DND-41 (cell line): ENCODE measurements around the gene NRG3.

Source experiments
- ATAC-seq: fragments of 200-7000 bp; cut with Tn5 transposase; 3 replicates; pipeline ENCODE4 v1.9.1; 2021; ENCODE audit warnings: low read depth; ENCODE audit not compliant: insufficient read depth
- DNase-seq: peaks from one replicate; pipeline ENCODE4 v3.0.0-alpha.2; 2020
- H2AFZ ChIP-seq: 2 replicates; pipeline ENCODE4 v1.6.0; 2012; ENCODE audit warnings: low read depth, low read length
- H3K27ac ChIP-seq: 2 replicates; pipeline ENCODE4 v1.5.1; 2012; ENCODE audit warnings: low read length, inconsistent platforms
- H3K27me3 ChIP-seq: fragments of 200-600 bp; sonication (generic); 2 replicates; pipeline ENCODE4 v1.6.0; 2012; ENCODE audit warnings: low read length, mild to moderate bottlenecking, inconsistent platforms; ENCODE audit not compliant: insufficient read depth, poor library complexity
- H3K36me3 ChIP-seq: 2 replicates; pipeline ENCODE4 v1.5.1; 2012; ENCODE audit warnings: low read length, inconsistent platforms; ENCODE audit not compliant: insufficient read depth
- H3K4me1 ChIP-seq: 2 replicates; pipeline ENCODE4 v1.5.1; 2012; ENCODE audit warnings: mild to moderate bottlenecking, low read length; ENCODE audit not compliant: insufficient read depth
- H3K4me2 ChIP-seq: 2 replicates; pipeline ENCODE4 v1.6.0; 2012; ENCODE audit warnings: mild to moderate bottlenecking, moderate library complexity, low read length, inconsistent platforms; ENCODE audit not compliant: insufficient read depth
- H3K4me3 ChIP-seq, 2 experiments: fragments of 200-600 bp in 1 of 2; shearing (Covaris generic) in 1 of 2; 2 replicates each; pipeline ENCODE4 v1.5.1; 2012 to 2016; ENCODE audit warnings: inconsistent platforms in 2 of 2, low read length in 2 of 2, mild to moderate bottlenecking in 2 of 2, low read depth in 1 of 2, moderate library complexity in 1 of 2
- H3K79me2 ChIP-seq: 2 replicates; pipeline ENCODE4 v1.6.0; 2012; ENCODE audit warnings: low read length, inconsistent platforms; ENCODE audit not compliant: insufficient read depth
- H3K9ac ChIP-seq: 2 replicates; pipeline ENCODE4 v1.6.0; 2012; ENCODE audit warnings: low read depth, mild to moderate bottlenecking, inconsistent platforms, low read length, moderate library complexity
- H3K9me3 ChIP-seq: 2 replicates; pipeline ENCODE4 v1.5.1; 2012; ENCODE audit warnings: low read length, moderate library complexity, mild to moderate bottlenecking, inconsistent platforms; ENCODE audit not compliant: insufficient read depth, severe bottlenecking
- H4K20me1 ChIP-seq: 2 replicates; pipeline ENCODE4 v1.6.0; 2012; ENCODE audit warnings: low read length; ENCODE audit not compliant: insufficient read depth
- CTCF ChIP-seq: IDR thresholded peaks from 2 replicates; pipeline ENCODE4 v1.5.1; 2012; ENCODE audit warnings: borderline replicate concordance, low read length, moderate library complexity, mild to moderate bottlenecking; ENCODE audit not compliant: poor library complexity, severe bottlenecking; ENCODE audit errors: extremely low read depth
- EZH2 ChIP-seq: IDR thresholded peaks from 3 replicates; pipeline ENCODE4 v1.6.1; 2012; ENCODE audit warnings: borderline replicate concordance, low read depth, mild to moderate bottlenecking, moderate library complexity, low read length, inconsistent platforms; ENCODE audit not compliant: severe bottlenecking

NRG3 gene

DNA sequence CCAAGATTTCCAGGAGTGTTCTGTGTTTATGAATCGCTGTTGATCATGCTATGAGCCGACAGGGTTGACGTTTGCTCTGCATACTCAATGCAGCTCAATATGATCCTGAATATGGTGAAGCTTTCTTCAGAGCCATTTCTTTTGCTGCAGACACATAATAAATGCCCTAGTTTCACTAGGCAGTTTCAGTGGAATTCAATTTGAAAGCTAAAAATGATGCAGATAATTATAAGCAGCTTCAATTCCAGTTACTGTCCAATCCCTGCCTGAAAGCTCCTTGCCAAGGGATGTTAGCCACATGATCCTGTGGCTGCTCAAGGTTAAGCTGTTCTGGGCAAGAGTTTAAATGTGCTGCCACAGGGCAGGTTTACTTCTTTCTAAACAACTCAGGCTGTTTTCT, 805.6 kb downstream of the NRG3 start:
- Histone ChIP-seq H4K20me1 (no peaks in the 10 kb centered on the region), H3K27ac (no peak overlapping the region), H3K9me3 (no peaks in the 10 kb centered on the region), H3K4me3 (no peak overlapping the region), H3K4me1 (no peaks in the 10 kb centered on the region), H3K9ac (no peak overlapping the region), H3K4me2 (no peak overlapping the region), H3K27me3 (no peaks in the 10 kb centered on the region), H2AFZ (no peak overlapping the region), H3K36me3 (no peaks in the 10 kb centered on the region), H3K79me2 (no peaks in the 10 kb centered on the region)
- no peak for ATAC-seq
- no peak for DNase-seq
- no peak for TF ChIP-seq EZH2
- no peak for TF ChIP-seq CTCF

DNA sequence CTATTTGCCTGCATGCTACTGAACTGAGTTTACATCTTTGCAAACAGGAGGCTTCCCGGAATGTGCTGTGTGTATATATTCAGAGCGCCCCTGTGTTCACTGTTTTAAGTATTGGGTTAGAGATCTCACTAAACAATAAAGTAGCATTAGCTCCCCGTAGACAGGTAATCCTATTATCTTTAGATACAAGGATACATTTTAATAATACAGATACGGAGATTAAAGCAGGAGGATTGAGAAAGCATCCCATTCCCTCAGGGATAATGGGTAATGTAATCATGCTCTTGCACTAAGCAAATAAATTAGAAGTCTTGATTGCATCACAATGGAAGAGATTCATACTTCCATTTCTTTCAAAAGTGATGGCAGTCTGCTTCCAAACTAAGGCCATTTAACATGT, 809.0 kb downstream of the NRG3 start:
- DNase-seq: no peak
- TF ChIP-seq EZH2: no peak
- no peak for TF ChIP-seq CTCF

DNA sequence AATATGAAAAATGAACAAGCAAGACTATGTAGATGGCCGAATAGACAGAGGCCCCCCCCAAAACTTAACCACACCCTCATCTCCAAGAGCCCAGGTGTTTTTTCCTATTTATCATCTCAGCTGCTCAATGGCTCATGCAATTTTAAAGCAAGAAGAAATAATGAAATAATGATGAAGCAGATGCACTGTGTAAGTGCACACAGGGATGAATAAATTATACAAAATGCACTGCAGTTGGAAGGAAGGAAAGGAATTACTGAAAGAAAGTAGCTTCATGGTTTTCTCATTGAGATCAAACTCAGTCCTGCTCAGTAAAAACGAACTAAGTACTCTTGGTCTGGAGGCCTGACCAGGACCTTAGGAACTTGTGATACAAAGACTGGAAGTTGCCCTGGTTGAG, 810.1 kb downstream of the NRG3 start:
- Histone ChIP-seq H3K4me1 (no peaks in the 10 kb centered on the region), H3K4me3 (no peak overlapping the region), H4K20me1 (no peaks in the 10 kb centered on the region), H3K27me3 (no peaks in the 10 kb centered on the region), H3K79me2 (no peaks in the 10 kb centered on the region), H2AFZ (no peak overlapping the region), H3K4me2 (no peak overlapping the region), H3K9me3 (no peaks in the 10 kb centered on the region), H3K9ac (no peak overlapping the region), H3K27ac (no peak overlapping the region), H3K36me3 (no peaks in the 10 kb centered on the region)
- DNase-seq (no peak), ATAC-seq (no peak)
- TF ChIP-seq EZH2 (no peak), CTCF (no peak)

More for the DNA sequence above, 809.0 kb downstream of the NRG3 start:
- H3K27me3 ChIP-seq: no peaks in the 10 kb centered on the region
- no peaks in the 10 kb centered on the region for H3K4me1 ChIP-seq
- no peaks in the 10 kb centered on the region for H3K9me3 ChIP-seq
- H3K36me3 ChIP-seq: no peaks in the 10 kb centered on the region
- no peak overlapping the region for H3K9ac ChIP-seq
- H2AFZ ChIP-seq: no peak overlapping the region
- no peak overlapping the region for H3K27ac ChIP-seq
- ATAC-seq: no peak
- no peaks in the 10 kb centered on the region for H3K79me2 ChIP-seq
- no peak overlapping the region for H3K4me2 ChIP-seq
- H3K4me3 ChIP-seq: no peak overlapping the region
- H4K20me1 ChIP-seq: no peaks in the 10 kb centered on the region

GRCh38 chr10:82691211-82691610, 816.2 kb downstream of the NRG3 start:
- Histone ChIP-seq H3K9me3 (no peaks in the 10 kb centered on the region), H3K4me1 (no peaks in the 10 kb centered on the region), H3K79me2 (no peaks in the 10 kb centered on the region), H3K27ac (no peak overlapping the region), H3K36me3 (no peaks in the 10 kb centered on the region), H3K9ac (no peak overlapping the region), H3K4me3 (no peak overlapping the region), H3K27me3 (no peaks in the 10 kb centered on the region), H3K4me2 (no peak overlapping the region), H4K20me1 (no peaks in the 10 kb centered on the region), H2AFZ (no peak overlapping the region)
- ATAC-seq (no peak), DNase-seq (no peak)
- no peak for TF ChIP-seq EZH2
- TF ChIP-seq CTCF: no peak
